ENCODE results near the gene GPA33.

DNA sequence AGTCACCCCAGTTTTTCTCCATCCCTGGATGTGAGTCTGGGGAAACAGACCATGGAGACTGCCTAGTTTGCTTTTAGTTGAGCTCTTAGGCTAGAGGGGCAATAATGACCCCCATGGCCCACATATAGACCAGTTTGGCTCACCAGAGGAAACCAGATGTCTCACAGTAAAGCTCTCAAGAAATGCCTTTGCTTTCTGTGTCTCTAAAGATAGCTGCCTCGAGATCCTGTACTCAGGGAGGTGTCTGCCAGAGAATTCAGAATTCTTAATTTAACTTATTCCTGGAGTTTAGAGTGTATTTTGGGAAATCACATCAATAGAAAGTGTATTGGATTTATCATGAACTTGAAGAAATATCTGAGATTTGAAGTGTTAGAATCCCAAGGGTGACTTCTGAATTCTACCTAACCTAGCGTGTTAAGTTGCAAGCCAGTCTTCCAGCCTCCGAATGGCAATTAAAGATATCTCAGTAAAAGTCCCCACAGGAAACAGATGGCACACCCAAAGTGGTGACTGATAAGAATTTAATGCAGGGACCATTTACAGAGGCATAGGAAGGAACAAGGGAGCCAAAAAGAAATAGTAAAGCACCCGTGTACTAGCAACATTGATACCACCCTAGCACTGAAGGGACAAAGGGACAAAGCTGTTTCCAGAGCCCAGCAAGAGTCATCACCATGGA is 40.8 kb upstream of the GPA33 start:
- TF ChIP-seq BCL6 (CRISPR knock-in tag; IDR thresholded peaks at IDR 0.05): no peak
- no peak for TF ChIP-seq BRCA1 (IDR thresholded peaks at IDR 0.05)
- no peak for TF ChIP-seq BRCA1 (CRISPR knock-in tag; IDR thresholded peaks at IDR 0.05)
- no peak for TF ChIP-seq ZFX (CRISPR knock-in tag; IDR thresholded peaks at IDR 0.05)
- no peak for TF ChIP-seq EZH2 (IDR thresholded peaks at IDR 0.05; ENCODE audit: borderline replicate concordance, low read depth, low read length)
- TF ChIP-seq MAZ (CRISPR knock-in tag; conservative IDR thresholded peaks at IDR 0.05 in 1 of 2, IDR thresholded peaks at IDR 0.05 in 1 of 2): no peak
- no peak for TF ChIP-seq ZNF274 (IDR thresholded peaks at IDR 0.05; ENCODE audit: borderline replicate concordance, low read depth, low read length)
- no peak for TF ChIP-seq FOXK1 (CRISPR knock-in tag; IDR thresholded peaks at IDR 0.05; ENCODE audit: borderline replicate concordance)
- TF ChIP-seq CEBPB (tag; IDR thresholded peaks at IDR 0.05): no peak
- no peak for TF ChIP-seq RBM39 (optimal IDR thresholded peaks at IDR 0.05; ENCODE audit: low read depth, low read length)
- no peak for TF ChIP-seq NRF1 (conservative IDR thresholded peaks at IDR 0.05 in 1 of 2, IDR thresholded peaks at IDR 0.05 in 1 of 2)
- TF ChIP-seq NONO (IDR thresholded peaks at IDR 0.05; ENCODE audit: low read depth in 2 of 2, low read length in 1 of 2): no peak
- no peak for TF ChIP-seq GATAD2B (IDR thresholded peaks at IDR 0.05; ENCODE audit: borderline replicate concordance)
- TF ChIP-seq TBP (optimal IDR thresholded peaks at IDR 0.05; ENCODE audit: low read depth, low read length): no peak
- no peak for TF ChIP-seq NR4A1 (CRISPR knock-in tag; IDR thresholded peaks at IDR 0.05)
- no peak for TF ChIP-seq NR4A1 (tag; IDR thresholded peaks at IDR 0.05)
